Thoracic aorta (tissue), 2 donors: ENCODE results near the gene MEGF9. TPM values are rescaled to one million over a fixed set of nuclear protein-coding genes. Genes with fewer than 3 reads are reported as not detected.

Source experiments
- ATAC-seq: fragments of 150-250 bp; one replicate; pipeline ENCODE4 v1.8.0; 2017; ENCODE audit warnings: low read depth; ENCODE audit not compliant: insufficient number of reproducible peaks, low FRiP score
- DNase-seq: peaks from one replicate; pipeline ENCODE4 v3.0.0-alpha.2; 2020; ENCODE audit warnings: low spot score
- H3K27ac ChIP-seq, 2 donors: fragments of 200-600 bp; sonication (generic); 1 replicate in 1 of 2; 2 replicates in 1 of 2; pipeline ENCODE4 v1.5.1; 2016; ENCODE audit warnings: mild to moderate bottlenecking in 2 of 2, moderate library complexity in 2 of 2
- H3K27me3 ChIP-seq: fragments of 200-600 bp; sonication (generic); replicated peaks from 2 replicates; pipeline ENCODE4 v1.6.0; 2016; ENCODE audit warnings: mild to moderate bottlenecking; ENCODE audit not compliant: insufficient read depth
- H3K36me3 ChIP-seq: fragments of 200-600 bp; sonication (generic); one replicate; pipeline ENCODE4 v1.5.1; 2016
- H3K4me1 ChIP-seq, 2 donors: fragments of 200-600 bp; sonication (generic); 1 replicate in 1 of 2; 2 replicates in 1 of 2; pipeline versions ENCODE4 v1.5.1 to v1.6.0; 2016; ENCODE audit warnings: low read depth in 2 of 2, mild to moderate bottlenecking in 1 of 2; ENCODE audit not compliant: control insufficient read depth in 1 of 2
- H3K4me3 ChIP-seq: fragments of 200-600 bp; sonication (generic); 2 replicates; pipeline ENCODE4 v1.5.1; 2016; ENCODE audit warnings: mild to moderate bottlenecking
- H3K9me3 ChIP-seq: fragments of 200-600 bp; sonication (generic); 2 replicates; pipeline ENCODE4 v1.5.1; 2016
- CTCF ChIP-seq: fragments of 200-600 bp; sonication (generic); IDR thresholded peaks from one replicate; pipeline ENCODE4 v1.5.1; 2019; ENCODE audit warnings: antibody characterized with exemption
- total RNA-seq, 2 donors: library from RNA; depleted of rRNA; stranded (reverse); fragments of >200 nt; gene quantifications; one replicate each; pipeline versions ENCODE4 v1.1.0 to v1.2.3, GENCODE V29; 2016

Gene MEGF9
- total RNA-seq, 2 donors from 2014 or later, result 19.2 to 27.3 TPM

GRCh38 chr9:120757026-120757913 is 43.0 kb upstream of the MEGF9 start:
- Histone ChIP-seq H3K4me1 (peaks cover 4 to 7% of the 10 kb centered on the region in 2 donors), H3K36me3 (peaks cover 6% of the 10 kb centered on the region), H3K4me3 (no peak overlapping the region), H3K27me3 (no peaks in the 10 kb centered on the region), H3K9me3 (no peaks in the 10 kb centered on the region), H3K27ac (no peak overlapping the region)
- no peak for TF ChIP-seq CTCF
- ATAC-seq (no peak), DNase-seq (no peak)

- Histone ChIP-seq H3K36me3 (peaks cover 6% of the 10 kb centered on the region), H3K27me3 (no peaks in the 10 kb centered on the region), H3K9me3 (no peaks in the 10 kb centered on the region), H3K4me3 (no peak overlapping the region), H3K27ac (peak overlapping the region; percentile 17 to 38), H3K4me1 (peaks cover 4 to 7% of the 10 kb centered on the region in 2 donors)
- no peak for DNase-seq
- no peak for TF ChIP-seq CTCF
- no peak for ATAC-seq
Observed at GRCh38 chr9:120756531-120756930, 42.3 kb upstream of the MEGF9 start.

- peaks cover 1% of the 10 kb centered on the region for H3K36me3 ChIP-seq
Observed at GRCh38 chr9:120755810-120756434, 41.7 kb upstream of the MEGF9 start.

GRCh38 chr9:120755044-120755443 is 40.8 kb upstream of the MEGF9 start:
- no peak overlapping the region for H3K27ac ChIP-seq
- ATAC-seq (no peak), DNase-seq (no peak)

More at GRCh38 chr9:120755810-120756434, 41.7 kb upstream of the MEGF9 start:
- Histone ChIP-seq H3K4me1 (peaks cover 4 to 7% of the 10 kb centered on the region in 2 donors), H3K4me3 (no peak overlapping the region), H3K27ac (peak overlapping the region; percentile 17 to 38), H3K27me3 (no peaks in the 10 kb centered on the region), H3K9me3 (no peaks in the 10 kb centered on the region)
- ATAC-seq (no peak), DNase-seq (no peak)
- peak; percentile 92 for TF ChIP-seq CTCF

More at GRCh38 chr9:120755044-120755443, 40.8 kb upstream of the MEGF9 start:
- Histone ChIP-seq H3K4me1 (peaks cover 4 to 7% of the 10 kb centered on the region in 2 donors), H3K27me3 (no peaks in the 10 kb centered on the region), H3K36me3 (no peaks in the 10 kb centered on the region), H3K4me3 (no peak overlapping the region), H3K9me3 (no peaks in the 10 kb centered on the region)
- TF ChIP-seq CTCF, result no peak
